ENCODE results near the gene MYCBP2.

GRCh38 chr13:77009011-77009410, 317.9 kb downstream of the MYCBP2 start:
- TF ChIP-seq, protein P1, sequence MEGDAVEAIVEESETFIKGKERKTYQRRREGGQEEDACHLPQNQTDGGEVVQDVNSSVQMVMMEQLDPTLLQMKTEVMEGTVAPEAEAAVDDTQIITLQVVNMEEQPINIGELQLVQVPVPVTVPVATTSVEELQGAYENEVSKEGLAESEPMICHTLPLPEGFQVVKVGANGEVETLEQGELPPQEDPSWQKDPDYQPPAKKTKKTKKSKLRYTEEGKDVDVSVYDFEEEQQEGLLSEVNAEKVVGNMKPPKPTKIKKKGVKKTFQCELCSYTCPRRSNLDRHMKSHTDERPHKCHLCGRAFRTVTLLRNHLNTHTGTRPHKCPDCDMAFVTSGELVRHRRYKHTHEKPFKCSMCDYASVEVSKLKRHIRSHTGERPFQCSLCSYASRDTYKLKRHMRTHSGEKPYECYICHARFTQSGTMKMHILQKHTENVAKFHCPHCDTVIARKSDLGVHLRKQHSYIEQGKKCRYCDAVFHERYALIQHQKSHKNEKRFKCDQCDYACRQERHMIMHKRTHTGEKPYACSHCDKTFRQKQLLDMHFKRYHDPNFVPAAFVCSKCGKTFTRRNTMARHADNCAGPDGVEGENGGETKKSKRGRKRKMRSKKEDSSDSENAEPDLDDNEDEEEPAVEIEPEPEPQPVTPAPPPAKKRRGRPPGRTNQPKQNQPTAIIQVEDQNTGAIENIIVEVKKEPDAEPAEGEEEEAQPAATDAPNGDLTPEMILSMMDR (IDR thresholded peaks at IDR 0.05; ENCODE audit: poor library complexity): no peak
- TF ChIP-seq EZH2 (IDR thresholded peaks at IDR 0.05; ENCODE audit: borderline replicate concordance) (no peak), EZH2phosphoT487 (IDR thresholded peaks at IDR 0.05; ENCODE audit: low read depth, severe bottlenecking, unreplicated experiment) (no peak)

Measured in hepatocyte (in vitro differentiated cells).